LNCaP clone FGC (cell line): ENCODE measurements around the gene SLC30A2.

Source experiments
- DNase-seq: peaks from one replicate; pipeline ENCODE4 v3.0.0-alpha.2; 2011; ENCODE audit warnings: low read depth
- H3K4me3 ChIP-seq: 2 replicates; pipeline ENCODE4 v1.5.1; 2011; ENCODE audit warnings: mild to moderate bottlenecking, low read depth, low read length, control low read depth
- CTCF ChIP-seq: IDR thresholded peaks from 2 replicates; pipeline ENCODE4 v1.5.1; 2012; ENCODE audit warnings: mild to moderate bottlenecking; ENCODE audit not compliant: control insufficient read depth, insufficient read depth; ENCODE audit errors: extremely low read depth

Gene SLC30A2

GRCh38 chr1:25987951-25988350, 58.0 kb downstream of the SLC30A2 start:
- no peak overlapping the region for H3K4me3 ChIP-seq
- no peak for TF ChIP-seq CTCF
- DNase-seq = no peak
